Epithelial cell of umbilical artery (primary cell): ENCODE data around the gene CAMK1D. TPM values are rescaled to one million over a fixed set of nuclear protein-coding genes. Genes with fewer than 3 reads are reported as not detected.

ENCODE experiments used
- total RNA-seq: library from RNA; depleted of rRNA; stranded (reverse); fragments of >200 nt; gene quantifications from 2 replicates; pipeline ENCODE4 v1.2.3, GENCODE V29; 2014

The CAMK1D gene
- 0.32 and 0.76 TPM in 2 replicates for total RNA-seq

DNA sequence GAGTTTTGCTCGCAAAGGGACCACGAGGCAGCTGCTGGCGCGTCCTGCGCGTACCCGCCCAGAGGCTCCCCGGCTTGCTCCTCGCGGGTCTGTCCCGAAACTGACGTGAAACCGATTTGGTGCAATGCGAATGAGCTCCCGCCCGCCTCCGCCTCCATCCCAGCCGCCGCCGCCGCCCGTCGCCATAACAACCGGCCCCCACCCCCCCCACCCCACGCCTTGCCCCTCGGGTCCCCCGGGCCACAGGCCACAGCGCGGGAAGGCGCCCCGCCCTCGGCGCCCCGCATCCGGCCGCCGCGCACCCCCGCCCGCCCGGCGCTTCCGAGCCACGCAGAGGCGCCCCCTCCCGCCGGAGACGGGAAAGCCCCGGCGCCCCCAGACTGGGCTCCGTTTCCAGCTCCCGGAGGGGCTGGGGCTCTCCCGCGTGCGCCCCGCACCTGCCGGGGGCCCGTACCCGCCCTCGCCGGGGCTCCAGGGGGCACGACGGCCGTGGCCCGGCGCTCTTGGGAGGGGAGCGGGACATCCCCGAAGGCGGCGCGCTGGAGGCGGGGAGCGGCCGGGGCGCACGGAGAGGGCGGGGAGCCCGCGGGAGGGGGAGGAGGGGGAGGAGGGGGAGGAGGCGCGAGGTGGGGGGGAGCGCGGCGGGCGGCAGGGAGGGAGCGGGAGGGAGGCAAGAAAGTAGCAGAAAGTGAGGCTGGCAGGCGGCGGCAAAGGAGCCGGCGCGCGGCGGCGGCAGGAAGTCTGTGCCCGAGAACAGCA, at the start of gene CAMK1D:
TSS of gene CAMK1D (plus strand) at position 678 of the 759 bp plus-strand sequence.

Other genes starting within 250 kb of the CAMK1D start
- gene SEC61A2, start 219.9 kb upstream of the CAMK1D start, total RNA-seq, result 3.2 and 13.7 TPM in 2 replicates
- gene NUDT5, start 153.7 kb upstream of the CAMK1D start, total RNA-seq, result 101 and 134 TPM in 2 replicates
- gene CDC123, start 153.4 kb upstream of the CAMK1D start, total RNA-seq, result 197 and 203 TPM in 2 replicates